ACC112 (cell line): ENCODE measurements around the gene FRMPD2.

ENCODE experiments used
- H2AFZ ChIP-seq: fragments of 200-600 bp; sonication (generic); one replicate; pipeline ENCODE4 v1.6.0; 2017; ENCODE audit warnings: antibody characterized with exemption, low read length; ENCODE audit not compliant: unreplicated experiment
- H3K27ac ChIP-seq: fragments of 200-600 bp; sonication (generic); 2 replicates; pipeline ENCODE4 v1.5.1; 2014; ENCODE audit warnings: low read depth, mild to moderate bottlenecking, antibody characterized with exemption, low read length, moderate library complexity
- H3K27me3 ChIP-seq: fragments of 200-600 bp; sonication (generic); 2 replicates; pipeline ENCODE4 v1.6.1; 2014; ENCODE audit warnings: mild to moderate bottlenecking, antibody characterized with exemption, low read length, moderate library complexity, mixed read lengths; ENCODE audit not compliant: insufficient read depth
- H3K36me3 ChIP-seq: fragments of 200-600 bp; sonication (generic); 2 replicates; pipeline ENCODE4 v1.6.1; 2016; ENCODE audit warnings: mild to moderate bottlenecking, antibody characterized with exemption, low read length, moderate library complexity, mixed read lengths; ENCODE audit not compliant: insufficient read depth
- H3K4me1 ChIP-seq: fragments of 200-600 bp; sonication (generic); one replicate; pipeline ENCODE4 v1.6.1; 2016; ENCODE audit warnings: low read length, mixed read lengths; ENCODE audit not compliant: insufficient read depth, unreplicated experiment, control insufficient read depth
- H3K4me3 ChIP-seq: fragments of 200-600 bp; sonication (generic); 2 replicates; pipeline ENCODE4 v1.5.1; 2014; ENCODE audit warnings: mild to moderate bottlenecking, low read depth, low read length
- H3K79me2 ChIP-seq: fragments of 200-600 bp; sonication (generic); one replicate; pipeline ENCODE4 v1.6.0; 2016; ENCODE audit warnings: low read length; ENCODE audit not compliant: control insufficient read depth, unreplicated experiment, insufficient read depth

The FRMPD2 gene

DNA sequence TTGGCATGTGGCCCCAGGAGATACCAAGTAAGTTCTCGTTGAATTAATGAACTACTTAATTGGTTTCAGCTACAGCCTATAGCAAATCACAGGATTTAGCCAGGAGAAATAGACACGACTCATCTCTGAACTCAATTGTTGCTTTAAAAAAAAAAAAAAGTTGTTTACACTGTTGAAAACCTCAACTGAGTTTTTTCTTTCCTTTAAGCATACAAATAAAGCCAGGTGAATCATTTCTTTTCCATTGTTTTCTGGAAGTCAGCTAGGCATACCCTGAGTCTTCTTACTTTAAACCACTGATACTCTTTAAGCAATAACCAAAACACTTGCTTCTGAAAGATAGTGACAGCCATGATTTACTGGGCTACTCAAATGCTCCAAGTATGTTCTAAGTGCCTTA is 755 bp downstream of the FRMPD2 start:
- Histone ChIP-seq H3K27ac (no peak overlapping the region), H3K79me2 (no peaks in the 10 kb centered on the region), H3K4me3 (no peak overlapping the region), H3K36me3 (no peaks in the 10 kb centered on the region), H2AFZ (no peak overlapping the region), H3K27me3 (peaks cover 63% of the 10 kb centered on the region), H3K4me1 (no peaks in the 10 kb centered on the region)

DNA sequence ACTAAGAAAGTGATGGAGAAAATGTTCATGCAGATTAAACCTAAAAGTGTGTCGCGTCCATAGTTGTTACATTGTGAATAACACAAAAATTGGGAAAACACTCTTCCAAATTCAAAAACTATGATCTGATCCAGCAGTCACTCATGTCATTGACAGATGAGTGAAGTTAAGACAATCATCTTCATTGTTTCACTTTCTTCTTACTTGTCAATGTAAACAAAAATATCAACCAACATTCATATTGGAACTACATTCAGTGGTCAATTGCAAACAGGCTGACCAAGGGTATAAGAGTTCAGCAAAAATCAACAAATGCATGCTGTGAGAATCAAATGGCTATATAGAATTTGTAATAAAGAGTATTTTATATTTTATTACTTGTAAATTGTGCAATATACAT is 1.8 kb downstream of the FRMPD2 start:
- Histone ChIP-seq H3K27me3 (peaks cover 59% of the 10 kb centered on the region), H3K27ac (no peak overlapping the region), H2AFZ (no peak overlapping the region), H3K36me3 (no peaks in the 10 kb centered on the region), H3K79me2 (no peaks in the 10 kb centered on the region), H3K4me1 (no peaks in the 10 kb centered on the region), H3K4me3 (no peak overlapping the region)

DNA sequence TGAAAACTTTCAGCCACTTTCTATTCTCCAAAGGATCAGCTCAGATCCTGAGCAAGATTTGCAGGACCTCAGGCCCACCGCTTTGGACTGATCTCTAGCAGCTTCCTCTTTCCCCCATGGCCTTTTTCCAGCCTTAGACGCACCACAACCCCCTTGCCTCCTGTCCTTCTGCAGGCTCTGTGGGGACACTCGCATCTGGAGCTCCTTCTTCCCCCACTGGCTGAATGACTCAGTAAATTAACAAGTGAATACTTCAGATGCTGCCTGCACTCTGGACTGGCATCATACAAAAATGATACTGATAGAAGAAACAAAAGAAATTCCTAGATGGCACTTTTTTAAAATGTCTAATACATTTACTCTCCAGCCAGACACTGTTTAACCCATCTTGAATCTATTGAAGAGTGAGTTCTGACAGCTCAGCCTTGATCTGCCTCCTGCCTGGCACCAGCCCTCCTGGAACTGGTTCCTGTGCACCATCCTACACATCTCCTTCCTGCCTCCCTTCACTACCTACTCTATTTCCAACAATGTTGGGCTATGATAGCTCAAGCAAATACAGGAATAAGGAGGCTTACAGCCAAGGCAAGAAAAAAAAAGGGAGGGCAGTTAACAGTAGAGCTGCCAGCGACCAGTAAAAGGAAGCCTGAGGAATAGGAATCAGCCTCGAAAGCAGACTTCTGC is 3.3 kb downstream of the FRMPD2 start:
- no peaks in the 10 kb centered on the region for H3K4me1 ChIP-seq
- H2AFZ ChIP-seq: no peak overlapping the region
- peaks cover 60% of the 10 kb centered on the region for H3K27me3 ChIP-seq
- no peak overlapping the region for H3K4me3 ChIP-seq
- H3K27ac ChIP-seq: no peak overlapping the region
- H3K79me2 ChIP-seq: no peaks in the 10 kb centered on the region
- no peaks in the 10 kb centered on the region for H3K36me3 ChIP-seq

DNA sequence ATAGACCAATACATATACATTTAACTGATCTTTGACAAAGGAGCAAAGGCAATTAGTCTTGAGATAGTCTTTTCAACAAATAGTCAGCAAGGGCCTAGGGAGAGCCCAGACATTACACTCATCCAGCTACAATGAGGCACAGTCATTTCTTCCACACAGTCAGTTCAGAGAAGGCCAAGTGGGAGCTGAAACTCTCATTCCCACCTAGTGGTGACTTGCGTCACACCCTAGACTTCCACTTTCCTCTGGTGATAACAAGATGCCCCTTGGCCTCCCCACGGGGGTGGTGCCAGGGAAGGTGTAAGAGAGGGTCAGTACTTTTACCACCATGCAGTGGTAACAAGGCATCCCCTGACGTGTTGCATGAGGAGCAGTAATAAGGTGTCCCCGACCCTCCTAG is 8.0 kb downstream of the FRMPD2 start:
- Histone ChIP-seq H3K4me3 (no peak overlapping the region), H3K27me3 (peaks cover 55% of the 10 kb centered on the region), H2AFZ (no peak overlapping the region), H3K4me1 (no peaks in the 10 kb centered on the region), H3K36me3 (no peaks in the 10 kb centered on the region), H3K27ac (no peak overlapping the region), H3K79me2 (no peaks in the 10 kb centered on the region)

DNA sequence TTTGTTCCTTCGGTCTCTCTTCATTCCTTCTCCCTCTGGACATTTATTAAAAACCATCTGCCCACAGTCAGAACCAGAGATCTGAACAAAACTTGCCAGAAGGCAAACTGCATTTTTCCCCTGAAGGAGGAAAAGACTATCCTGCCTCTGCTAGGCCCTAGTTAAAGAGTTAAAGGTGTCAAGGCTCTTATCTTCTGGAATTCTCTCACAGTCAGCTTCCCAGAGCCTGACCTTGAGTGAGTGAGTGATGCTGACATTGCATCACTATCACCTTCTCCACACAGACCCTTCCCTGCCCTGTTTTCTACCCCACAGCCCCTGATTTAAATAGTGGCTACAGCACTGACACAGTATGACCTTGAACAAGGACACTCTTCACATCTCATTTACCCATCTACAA is 16.4 kb downstream of the FRMPD2 start:
- peaks cover 42% of the 10 kb centered on the region for H3K27me3 ChIP-seq
- H3K4me1 ChIP-seq: no peaks in the 10 kb centered on the region
- no peaks in the 10 kb centered on the region for H3K79me2 ChIP-seq
- H2AFZ ChIP-seq: no peak overlapping the region
- H3K4me3 ChIP-seq: no peak overlapping the region
- H3K36me3 ChIP-seq: no peaks in the 10 kb centered on the region
- H3K27ac ChIP-seq: no peak overlapping the region

DNA sequence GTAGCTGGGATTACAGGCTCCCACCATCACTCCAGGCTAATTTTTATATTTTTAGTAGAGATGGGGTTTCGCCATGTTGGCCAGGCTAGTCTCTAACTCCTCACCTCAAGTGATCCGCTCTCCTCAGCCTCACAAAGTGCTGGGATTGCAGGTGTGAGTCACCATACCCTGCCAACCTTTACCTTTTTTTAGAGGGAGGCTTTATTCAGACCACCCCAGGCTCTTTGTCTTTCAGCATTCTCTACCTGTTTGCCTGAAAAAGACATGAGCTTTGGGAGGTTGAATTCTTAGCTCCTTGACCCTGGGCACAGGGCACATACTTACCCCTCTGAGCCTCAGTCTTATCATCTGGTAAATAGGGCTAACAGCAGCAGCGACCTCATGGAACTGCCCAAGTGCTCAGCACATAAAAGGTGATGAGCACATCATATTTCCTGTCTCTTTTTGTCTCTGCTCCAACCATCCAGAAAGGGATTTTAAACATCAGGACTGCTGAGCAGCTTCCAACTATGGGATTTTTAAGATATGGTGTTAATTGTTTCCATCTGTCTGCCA is 17.0 kb downstream of the FRMPD2 start:
- Histone ChIP-seq H3K79me2 (no peaks in the 10 kb centered on the region), H2AFZ (no peak overlapping the region), H3K4me3 (no peak overlapping the region), H3K27me3 (peaks cover 46% of the 10 kb centered on the region), H3K36me3 (no peaks in the 10 kb centered on the region), H3K27ac (no peak overlapping the region), H3K4me1 (no peaks in the 10 kb centered on the region)

DNA sequence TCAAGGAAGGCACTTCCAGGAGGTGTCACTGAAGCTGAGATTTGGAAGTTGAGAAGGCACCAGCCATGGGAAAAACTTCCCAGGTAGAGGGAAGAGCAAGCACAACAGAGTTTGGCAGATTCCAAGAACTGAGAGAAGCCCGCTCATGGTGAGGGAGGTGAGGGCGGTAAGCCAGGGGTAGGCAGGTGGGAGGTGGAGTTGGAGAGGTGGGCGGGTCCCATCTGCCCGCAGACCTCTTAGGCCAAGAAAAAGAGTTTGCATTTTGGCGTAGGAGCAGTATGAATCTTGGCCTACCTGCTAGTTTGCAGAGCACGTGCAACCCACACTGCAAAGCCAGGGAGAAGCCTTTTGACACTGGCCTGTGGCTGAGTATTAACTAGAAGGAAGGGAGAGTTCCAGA is 18.8 kb downstream of the FRMPD2 start:
- H3K36me3 ChIP-seq: no peaks in the 10 kb centered on the region
- no peak overlapping the region for H2AFZ ChIP-seq
- H3K27ac ChIP-seq: no peak overlapping the region
- H3K79me2 ChIP-seq: no peaks in the 10 kb centered on the region
- no peaks in the 10 kb centered on the region for H3K4me1 ChIP-seq
- H3K4me3 ChIP-seq: no peak overlapping the region
- peaks cover 42% of the 10 kb centered on the region for H3K27me3 ChIP-seq

DNA sequence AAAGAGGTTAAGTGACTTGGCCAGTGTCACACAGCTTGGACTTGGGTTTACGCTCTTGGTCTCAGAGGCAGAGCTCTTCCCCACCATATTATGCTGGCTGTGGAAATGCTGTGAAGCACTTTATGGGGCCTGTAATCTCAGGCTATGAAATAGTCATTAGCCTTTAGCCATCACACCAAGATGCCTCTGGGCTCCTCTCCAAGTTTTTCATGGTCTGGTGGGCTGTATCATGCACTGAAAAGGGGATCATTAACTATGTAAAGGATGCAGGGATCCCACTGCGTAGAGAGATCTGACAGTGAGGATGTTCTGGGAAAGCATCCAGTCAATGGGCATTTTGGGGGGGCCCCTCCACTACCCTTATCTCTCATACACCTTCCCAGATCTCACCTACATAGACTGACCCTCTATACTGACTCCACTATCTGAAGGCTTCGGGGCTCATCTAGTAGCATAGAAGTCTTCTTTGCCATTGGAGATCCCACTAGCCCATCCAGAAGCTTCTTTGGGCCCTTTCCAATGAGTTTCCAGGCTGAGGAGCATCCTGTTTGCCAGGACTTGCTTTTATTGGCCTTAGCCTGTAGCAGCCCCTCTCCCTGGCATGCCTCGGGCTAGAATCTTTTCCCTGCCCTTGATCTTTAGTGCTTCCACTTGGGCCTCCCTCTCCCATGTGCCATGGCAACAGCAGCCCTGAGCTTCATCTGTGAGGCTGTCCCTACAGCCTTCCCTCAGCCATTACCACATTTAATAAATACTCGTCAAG is 19.6 kb downstream of the FRMPD2 start:
- Histone ChIP-seq H3K79me2 (no peaks in the 10 kb centered on the region), H3K4me1 (no peaks in the 10 kb centered on the region), H3K27me3 (peaks cover 36% of the 10 kb centered on the region), H2AFZ (no peak overlapping the region), H3K27ac (no peak overlapping the region), H3K4me3 (no peak overlapping the region), H3K36me3 (no peaks in the 10 kb centered on the region)

DNA sequence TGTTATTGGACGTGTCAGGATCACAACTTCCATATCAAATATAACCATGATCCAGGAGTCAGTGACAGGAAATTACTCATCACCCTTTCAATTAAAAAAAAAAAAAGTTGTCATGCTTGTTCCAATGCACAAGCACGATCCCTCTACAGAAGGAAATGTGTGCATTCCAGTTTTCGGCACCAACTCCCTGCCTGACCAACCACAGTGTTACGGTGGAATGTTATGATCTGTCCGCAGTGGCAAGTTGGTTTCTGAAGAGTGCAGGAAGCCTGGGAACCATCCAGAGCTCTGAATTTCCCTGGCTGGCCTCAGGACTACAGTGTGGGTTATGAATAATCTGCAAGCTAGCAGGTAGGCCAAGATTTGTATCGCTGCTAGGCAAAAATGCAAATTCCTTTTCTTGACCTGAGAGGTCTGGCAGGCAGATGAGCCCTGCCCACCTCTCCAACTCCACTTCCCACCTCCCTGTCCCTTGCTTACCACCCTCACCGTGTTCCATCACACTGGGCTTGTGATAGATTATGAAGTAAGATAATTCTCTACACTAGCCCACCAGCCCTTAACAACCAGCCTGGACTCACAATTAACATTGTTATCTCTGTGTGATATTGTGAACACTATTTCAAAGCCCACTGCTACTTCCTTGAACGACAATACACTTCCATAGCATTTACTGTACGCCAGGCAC is 20.4 kb downstream of the FRMPD2 start:
- H3K4me1 ChIP-seq: no peaks in the 10 kb centered on the region
- no peak overlapping the region for H3K27ac ChIP-seq
- no peak overlapping the region for H3K4me3 ChIP-seq
- H3K36me3 ChIP-seq: no peaks in the 10 kb centered on the region
- H3K79me2 ChIP-seq: no peaks in the 10 kb centered on the region
- peaks cover 30% of the 10 kb centered on the region for H3K27me3 ChIP-seq
- no peak overlapping the region for H2AFZ ChIP-seq

DNA sequence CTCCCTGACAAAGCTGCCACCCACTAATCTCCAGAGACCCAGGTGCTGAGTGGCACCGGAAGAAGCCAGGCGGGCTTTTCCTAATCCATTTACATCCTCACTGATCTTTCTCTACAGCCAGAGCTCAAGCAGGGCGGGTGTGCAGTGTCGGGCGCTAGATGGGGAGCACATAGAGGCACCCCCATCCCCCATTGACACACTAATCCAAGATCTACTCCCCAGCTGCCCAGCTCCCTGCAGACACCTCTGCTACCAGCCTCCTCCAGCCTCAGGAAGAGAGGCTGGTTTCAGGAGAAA is 22.2 kb downstream of the FRMPD2 start:
- H3K4me1 ChIP-seq: peaks cover 4% of the 10 kb centered on the region
- no peak overlapping the region for H3K27ac ChIP-seq
- no peaks in the 10 kb centered on the region for H3K36me3 ChIP-seq
- no peaks in the 10 kb centered on the region for H3K79me2 ChIP-seq
- no peak overlapping the region for H2AFZ ChIP-seq
- peaks cover 35% of the 10 kb centered on the region for H3K27me3 ChIP-seq
- no peak overlapping the region for H3K4me3 ChIP-seq
